Measurements from ENCODE around the gene BEGAIN.

BEGAIN gene

DNA sequence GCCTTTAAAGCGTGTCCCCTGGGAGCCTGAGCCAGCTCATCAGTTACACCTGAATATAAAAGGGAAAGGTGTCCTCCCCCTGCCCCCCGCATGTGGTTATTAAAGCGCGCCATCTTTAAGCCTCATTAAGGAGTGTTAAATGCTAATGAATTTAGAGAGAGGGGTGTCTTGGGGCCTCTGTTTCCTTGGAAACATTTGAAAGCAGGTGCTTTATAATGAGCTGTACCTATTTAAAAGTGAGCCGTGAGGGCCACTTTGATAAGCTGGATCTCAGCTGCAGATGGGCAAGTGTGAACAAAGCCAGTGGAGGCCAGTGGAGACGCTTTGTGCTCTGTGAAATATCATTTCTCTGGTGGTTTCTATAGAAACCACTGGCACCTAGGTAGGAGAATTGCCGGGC, 84.0 kb downstream of the BEGAIN start:
- DNase-seq: no peak

DNA sequence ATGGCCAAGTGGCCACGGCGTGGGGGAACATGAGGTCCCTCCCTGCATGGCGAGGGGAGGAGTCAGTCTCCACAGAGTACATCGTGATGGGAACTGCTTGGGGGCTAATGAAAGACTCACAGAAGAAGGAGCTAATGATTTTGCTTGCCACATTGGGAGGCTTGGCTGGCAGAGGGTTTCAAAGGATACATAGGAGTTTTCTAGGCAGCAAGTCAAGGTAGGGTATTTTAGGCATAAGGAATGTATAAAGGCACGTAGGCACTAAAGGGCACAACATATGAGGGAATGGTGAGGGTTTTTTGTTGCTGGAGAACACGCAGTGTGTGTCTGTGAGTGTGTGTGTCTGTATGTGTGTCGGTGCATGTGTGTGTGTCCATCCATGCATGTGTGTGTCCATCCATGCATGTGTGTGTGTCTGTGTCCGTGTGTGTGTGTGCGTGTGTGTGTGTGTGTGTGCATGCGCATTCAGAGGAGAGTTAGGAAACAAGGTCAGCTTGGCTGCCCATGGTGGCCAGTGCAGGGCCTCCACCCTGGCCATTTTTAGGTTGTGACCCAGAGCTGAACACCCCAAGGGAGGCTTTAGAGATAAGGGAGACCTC, 84.5 kb downstream of the BEGAIN start:
- no peak for DNase-seq

DNA sequence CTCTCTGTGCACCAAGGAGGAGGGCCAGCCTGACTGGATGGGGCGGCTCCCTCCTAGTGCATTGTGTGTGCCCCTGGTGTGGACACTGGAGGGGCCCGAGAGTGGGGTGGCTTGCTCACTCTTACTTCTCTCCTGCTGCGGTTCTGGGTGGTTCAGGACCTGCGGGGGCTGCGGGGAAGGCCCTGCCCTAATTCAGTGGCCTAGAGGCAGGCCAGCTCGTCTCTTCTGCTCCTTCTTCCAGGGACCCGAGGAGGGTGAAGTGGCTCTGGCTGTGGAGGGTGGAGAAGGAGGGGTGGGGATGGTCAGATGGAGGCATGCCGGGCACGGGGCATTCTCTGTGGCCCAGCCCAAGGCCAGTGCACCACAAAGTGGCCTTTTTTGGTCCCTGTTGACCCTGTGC, 87.1 kb downstream of the BEGAIN start:
- no peak for DNase-seq

DNA sequence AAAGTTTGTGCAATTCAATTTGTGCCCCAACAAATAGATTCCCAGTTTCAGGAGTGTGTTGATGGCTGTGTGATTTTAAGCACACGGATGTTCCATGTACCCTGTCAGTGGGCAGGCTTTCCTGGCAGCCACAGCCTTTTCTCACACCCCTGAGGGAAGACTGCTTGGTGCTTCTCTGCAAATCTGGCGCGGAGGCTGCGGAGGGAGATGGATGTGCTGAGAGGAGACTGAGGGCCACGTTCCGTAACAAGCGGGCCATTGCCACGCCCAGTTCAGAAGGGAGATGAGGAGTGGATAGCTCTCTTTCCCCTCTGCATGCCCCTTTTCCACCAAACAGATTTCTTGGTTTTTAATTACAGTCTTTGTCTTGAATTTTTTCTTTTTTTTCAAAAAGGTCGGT, 89.1 kb downstream of the BEGAIN start:
- no peak for DNase-seq

DNA sequence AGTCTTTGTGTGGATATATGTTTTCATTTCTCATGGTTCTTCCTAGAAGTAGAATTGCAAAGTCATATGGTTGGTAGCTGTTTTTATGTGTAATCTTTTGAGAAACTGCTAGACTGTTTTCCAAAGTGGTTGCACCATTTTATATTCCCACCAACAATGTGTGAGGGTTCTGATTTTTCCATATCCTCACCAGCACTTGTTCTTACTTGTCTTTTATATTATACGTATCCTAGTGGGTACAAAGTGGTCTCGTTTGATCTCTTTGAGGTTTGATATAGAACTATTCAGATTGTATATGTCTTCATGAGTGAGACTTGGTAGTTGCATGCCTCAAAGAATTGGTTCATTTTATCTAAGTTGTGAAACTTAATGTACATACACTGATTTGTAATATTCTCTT, 91.3 kb downstream of the BEGAIN start:
- no peak for DNase-seq

DNA sequence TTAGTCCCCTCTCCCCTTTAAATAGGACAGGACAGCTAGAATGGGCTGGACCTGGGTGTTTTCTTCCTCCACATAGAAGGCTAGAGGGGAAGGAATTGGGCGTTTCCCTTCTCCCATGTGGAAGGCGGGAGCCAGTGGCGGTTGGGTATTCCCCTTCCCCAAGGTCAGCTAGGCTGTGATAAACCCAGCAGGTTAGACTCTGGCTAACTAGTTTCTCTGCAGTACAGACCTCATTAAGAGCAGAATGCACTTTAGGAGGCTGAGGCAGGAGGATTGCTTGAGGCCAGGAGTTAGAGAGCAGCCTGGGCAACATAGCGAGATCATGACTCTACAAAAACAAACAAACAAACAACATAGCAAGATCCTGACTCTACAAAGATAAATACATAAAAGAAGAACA, 92.6 kb downstream of the BEGAIN start:
- no peak for DNase-seq

DNA sequence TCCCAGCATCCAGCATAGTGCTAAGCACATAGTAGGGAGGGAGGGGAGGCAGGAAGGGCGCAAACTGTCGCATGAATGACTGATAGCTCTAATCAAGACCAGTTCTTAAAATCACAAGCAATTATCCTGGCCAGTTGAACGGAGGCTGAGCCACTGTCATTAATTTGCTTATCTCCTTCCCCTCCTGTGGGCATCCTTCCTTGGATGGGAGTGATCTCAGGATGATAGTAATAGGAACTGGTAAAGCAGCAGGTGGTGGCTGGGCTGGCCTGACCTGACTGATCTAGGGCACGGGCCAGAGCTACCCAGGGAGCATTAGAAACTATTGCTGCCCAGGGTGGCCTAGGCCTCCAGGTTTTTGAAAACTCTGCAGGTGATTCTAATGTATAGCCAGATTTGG, 97.0 kb downstream of the BEGAIN start:
- no peak for DNase-seq

DNA sequence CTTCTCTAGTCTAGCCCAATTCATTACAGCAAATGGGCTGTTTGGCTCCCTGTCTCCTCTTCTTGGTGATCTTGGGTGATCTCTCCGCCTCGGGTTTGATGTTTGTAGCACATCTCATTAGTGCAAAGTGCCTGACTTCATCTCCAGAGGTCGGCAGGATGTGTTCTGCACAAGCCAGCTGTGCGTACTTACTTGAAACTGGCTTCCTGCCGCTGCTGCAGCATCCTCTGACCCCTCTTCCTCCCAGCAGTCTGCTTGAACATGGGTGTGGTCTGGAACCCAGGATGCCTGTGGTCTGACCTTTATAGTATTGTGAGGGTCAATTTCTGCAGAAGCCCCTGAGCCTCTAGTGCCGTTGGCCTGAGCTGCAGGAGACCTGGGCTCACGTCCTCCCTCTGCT, 99.2 kb downstream of the BEGAIN start:
- no peak for DNase-seq

DNA sequence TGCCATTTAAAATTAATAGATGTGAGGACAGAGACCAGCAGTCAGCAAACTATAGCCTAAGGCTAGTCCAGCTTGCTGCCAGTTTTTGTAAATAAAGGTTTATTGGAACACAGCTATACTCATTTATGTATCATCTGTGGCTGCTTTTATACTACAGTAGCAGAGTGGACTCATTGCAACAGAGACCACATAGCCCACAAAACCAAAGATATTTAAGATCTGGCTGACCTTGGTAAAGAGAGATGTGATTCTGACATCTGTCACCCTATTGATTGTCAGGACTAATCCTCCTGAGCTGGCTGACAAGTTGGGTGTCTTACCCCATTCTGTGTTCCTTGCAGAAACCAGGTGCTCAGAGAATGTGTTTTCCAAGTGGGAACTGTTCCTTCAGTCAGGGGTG, 99.9 kb downstream of the BEGAIN start:
- no peak for DNase-seq

Measured in effector CD8-positive, alpha-beta T cell (primary cell).